ENCODE data around the gene FBXW10.
"Not testable (repeated sequence)": the region's sequence is repeated elsewhere in the genome, so short reads cannot be mapped to it uniquely, and the experiment has no call there.

Gene FBXW10

GRCh38 chr17:18743699-18744421 lies at the start of gene FBXW10:
Gene FBXW10, plus strand, starts transcription at chr17:18744054. Its CDS starts 191 bp downstream, at chr17:18744245.
- not testable (repeated sequence) for DNase-seq

DNA sequence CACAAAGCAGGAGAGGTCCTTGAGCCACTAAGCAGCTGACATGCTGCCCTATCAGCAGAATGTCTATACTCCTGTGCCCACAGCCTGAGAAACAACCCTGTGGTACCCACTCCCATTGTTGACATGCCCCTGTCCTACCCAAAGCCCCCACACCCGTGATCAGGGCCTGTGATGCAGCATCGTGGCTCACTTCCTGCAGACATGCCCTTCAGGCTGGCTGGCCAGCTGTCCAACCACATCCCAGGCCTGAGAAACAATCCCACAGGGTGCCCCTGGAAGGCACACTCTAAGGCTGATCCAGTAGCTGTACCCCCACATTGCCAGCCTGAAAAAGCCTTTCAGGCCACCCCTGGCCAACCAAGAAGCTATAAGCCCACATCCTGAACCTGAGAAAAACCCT lies 48.7 kb upstream of the FBXW10 start:
- not testable (repeated sequence) for DNase-seq

DNA sequence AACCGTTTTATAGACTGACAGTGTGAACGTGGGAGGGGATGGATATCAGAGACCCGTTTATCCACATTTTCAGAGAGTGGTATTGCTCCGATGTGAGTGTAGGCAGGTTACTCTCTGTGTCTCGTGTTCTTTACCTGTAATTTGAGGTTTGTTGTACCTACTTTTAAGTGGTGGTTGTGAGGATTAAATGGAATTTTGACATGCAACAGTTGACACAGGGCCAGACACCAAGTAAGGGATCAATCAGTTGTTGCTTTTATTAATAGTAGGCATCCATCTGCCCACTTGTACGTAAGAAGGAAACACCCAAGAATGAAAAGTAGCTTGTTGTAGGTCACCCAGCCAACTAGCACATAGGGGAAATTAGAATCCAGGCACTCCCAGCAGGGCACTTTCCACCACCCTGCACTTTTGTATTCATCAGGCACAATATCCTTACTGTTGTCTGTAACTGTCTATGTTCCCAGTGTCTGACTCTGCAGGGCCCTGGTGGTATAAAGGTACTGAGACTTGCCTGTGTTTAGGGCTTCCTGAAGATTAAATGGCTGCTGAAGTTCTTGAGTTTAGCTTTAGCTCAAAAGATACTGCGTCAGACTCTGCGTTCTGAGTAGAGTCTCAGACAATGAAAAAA lies 45.3 kb upstream of the FBXW10 start:
- not testable (repeated sequence) for DNase-seq

DNA sequence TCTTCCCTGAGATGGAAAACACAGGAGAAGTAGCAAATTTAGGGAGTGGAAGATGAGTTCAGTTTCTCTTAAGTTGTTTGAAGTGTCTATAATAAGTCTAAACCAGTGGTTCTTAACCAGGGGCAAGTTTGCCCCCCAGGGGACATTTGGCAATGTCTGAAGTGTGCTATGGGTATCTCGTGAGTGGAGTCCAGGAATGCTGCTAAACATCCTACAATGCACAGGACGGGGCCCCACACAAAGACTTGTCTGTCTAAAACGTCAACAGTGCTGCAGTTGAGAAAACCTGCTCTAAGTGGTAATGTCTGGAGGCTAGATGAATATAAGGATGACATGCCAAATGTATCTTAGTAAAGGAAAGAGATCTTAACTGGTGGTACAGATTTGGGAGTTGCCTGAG lies 37.9 kb upstream of the FBXW10 start:
- not testable (repeated sequence) for DNase-seq

DNA sequence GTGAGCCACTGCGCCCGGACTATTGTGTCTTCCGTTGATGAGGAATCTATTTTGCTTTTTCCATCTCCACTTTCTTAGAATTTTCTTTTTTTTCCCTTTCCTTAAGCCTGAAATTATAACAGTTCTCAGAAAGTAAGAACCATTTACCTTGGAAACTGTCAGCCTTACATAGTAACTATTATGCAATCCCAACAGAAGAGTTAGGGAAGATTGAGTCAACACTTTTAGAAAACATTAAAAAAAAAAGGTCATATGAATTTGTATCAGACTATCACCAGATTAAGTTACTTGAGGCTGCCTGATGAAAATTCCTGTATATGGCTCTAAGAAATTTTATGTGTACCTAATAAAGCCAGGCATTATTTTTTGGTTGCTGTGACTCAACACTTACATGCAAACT lies 35.6 kb upstream of the FBXW10 start:
- not testable (repeated sequence) for DNase-seq

DNA sequence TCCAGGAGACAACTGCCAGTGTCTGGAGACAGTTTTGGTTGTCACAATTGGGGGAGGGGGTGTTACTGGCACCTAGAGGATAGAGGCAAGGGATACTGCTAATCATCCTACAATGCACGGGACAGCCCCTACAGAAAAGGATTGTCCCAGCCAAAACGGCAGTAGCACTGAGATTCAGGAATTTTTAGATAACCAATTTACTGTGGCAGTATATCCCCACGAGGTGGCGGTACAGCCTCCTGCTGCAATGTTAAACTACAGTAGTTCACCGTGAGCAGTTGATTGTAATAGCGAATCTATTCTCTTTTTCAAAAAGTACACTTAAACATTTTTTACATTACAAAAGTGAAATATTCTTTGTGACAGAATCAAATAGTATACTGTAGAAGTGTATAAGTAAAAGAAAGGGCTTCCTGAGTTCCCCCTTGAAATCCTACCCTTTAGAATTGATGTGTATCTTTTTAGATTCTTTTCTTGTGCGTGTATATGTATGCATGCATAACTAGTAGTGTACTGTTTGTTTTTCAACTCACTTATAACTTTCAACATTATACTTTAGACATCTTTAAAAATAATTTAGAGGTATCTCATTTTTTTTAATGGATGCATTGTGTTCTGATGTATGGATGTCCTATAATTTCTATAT lies 31.4 kb upstream of the FBXW10 start:
- not testable (repeated sequence) for DNase-seq

DNA sequence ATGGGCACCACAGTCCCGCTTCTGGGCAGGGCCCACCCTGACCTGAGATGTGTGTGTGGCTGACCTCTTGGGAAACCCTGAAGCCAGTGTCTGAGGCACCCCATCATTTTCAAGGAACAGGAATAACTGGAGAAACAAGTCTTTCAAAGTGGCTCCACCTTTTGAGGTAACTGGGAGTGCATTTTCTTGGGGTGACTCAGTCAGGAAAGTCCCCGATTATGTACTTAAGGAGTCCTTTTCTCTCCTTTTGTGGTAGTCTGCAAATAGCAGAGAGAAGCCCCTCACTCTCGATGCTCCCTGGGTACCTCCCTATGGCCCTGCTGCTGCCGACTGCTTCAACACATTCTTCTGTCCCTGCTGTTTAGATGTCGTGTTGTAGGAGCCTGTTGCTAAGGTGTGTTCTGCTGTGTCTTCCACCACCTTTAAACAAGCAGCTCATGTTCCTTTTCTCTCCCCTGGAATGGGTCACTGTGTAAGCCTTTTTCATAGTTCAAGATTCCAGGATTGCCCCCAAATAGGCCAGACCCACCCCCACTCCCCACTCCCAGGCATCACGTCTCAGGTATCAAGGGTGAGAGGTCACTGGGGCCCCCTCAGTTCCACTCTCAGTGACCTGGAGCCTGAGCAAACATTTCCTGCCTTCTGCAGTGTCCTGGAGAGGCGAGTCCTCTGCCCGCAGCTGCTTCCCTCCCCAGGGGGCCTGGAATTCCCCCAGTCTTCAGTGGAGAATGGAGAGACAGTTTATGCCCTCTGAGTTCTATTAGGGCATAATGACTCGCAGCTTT lies 25.0 kb upstream of the FBXW10 start:
- DNase-seq: not testable (repeated sequence)

GRCh38 chr17:18719428-18720110 lies 24.3 kb upstream of the FBXW10 start:
- DNase-seq: not testable (repeated sequence)

- DNase-seq: not testable (repeated sequence)
These were observed 21.9 kb upstream of the FBXW10 start for GRCh38 chr17:18721775-18722547.

GRCh38 chr17:18722612-18723011 lies 21.2 kb upstream of the FBXW10 start:
- DNase-seq: not testable (repeated sequence)

DNA sequence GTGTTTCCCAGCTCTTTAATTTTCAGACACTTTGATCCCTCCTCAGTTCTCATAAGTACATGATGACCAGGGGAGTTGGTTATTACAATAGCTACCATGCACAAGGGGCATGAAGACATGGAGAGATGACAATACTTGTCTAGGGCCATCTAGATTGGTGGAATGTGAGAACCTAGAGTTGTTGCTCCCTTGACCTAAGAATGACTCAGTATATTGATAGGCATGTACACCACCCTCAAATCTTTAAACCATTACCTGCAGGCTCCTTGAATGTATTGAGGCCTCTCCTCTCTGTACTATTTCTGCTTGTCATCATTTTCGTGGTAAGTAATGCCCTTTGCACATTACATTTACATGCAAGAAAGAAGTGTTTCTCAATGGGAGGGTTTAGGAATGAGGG lies 20.3 kb upstream of the FBXW10 start:
- DNase-seq: not testable (repeated sequence)

DNA sequence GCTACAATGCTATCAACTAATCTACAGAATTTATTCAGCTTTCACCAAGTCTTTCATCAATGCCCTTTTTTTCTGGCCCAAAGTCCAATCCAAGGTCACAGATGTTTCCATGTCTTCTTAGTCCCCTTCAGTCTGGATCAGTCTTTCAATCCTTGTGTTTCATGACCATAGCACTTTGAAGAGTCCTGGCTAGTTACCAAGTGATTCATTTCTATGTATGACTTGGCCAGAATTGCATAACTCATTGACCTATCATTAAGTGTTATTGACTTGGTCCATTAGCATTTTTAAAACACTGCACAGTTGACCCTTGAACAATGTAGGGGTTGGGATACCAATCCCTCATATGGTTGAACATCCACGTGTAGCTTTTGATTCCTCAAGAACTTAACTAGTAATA lies 11.4 kb upstream of the FBXW10 start:
- DNase-seq: not testable (repeated sequence)

DNA sequence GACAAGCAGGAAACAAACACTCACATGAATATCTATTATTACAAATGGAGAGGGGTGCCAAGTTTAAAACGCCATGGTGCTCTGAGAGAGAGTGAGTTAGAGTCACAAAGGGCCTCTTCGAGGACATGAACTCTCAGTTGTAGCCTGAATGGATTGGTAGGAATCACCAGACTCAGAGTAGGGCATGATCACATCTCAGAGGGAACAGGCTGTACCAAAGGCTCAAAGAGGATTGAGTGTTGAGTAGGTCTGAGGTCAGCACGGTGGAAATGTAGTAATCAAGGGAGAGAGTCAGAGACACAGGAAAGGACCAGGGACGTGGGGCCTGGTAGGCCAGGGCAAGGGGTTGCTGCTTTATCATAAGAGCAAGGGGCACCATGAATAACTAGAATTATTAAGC lies 10.5 kb upstream of the FBXW10 start:
- DNase-seq: not testable (repeated sequence)

DNA sequence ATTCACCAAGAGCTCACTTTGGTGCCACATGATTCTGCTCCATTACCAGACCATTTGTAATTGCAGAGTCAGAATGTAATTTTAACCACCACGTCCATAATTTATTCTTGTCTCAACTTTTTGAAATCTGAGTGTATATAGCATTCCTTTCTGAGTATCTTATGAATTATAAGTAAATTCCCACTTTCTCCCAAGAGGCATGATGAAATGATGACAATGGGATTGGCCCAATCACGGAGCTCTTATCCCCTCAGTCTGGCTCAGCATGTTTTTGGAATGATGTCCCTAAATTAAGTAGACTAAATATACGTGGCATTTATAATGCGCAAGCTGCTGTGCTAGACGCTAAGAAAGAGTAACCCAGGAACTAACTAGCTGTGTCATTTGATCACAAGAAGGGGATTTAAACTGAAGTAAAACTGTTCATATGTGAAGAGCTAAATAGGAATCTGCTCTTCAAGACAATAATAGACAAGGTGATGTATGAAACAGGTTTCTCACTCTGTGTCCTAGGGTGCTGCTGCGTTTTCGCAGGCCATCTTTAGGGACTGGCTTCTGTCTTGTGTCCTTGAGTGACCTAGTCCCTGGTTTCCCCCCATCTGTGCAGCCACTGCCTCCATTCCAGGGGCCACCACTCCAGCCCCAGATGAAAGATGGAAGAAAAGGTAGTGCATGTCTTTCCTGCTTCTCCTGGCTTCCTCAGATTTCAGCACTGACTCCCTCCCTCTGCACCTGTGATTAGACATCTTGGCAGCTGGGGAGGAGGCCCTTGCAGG lies 4.0 kb upstream of the FBXW10 start:
- not testable (repeated sequence) for DNase-seq

- not testable (repeated sequence) for DNase-seq
These were observed 2.6 kb upstream of the FBXW10 start for GRCh38 chr17:18741228-18741627.

GRCh38 chr17:18744726-18745125 lies 872 bp downstream of the FBXW10 start:
- DNase-seq: not testable (repeated sequence)

DNA sequence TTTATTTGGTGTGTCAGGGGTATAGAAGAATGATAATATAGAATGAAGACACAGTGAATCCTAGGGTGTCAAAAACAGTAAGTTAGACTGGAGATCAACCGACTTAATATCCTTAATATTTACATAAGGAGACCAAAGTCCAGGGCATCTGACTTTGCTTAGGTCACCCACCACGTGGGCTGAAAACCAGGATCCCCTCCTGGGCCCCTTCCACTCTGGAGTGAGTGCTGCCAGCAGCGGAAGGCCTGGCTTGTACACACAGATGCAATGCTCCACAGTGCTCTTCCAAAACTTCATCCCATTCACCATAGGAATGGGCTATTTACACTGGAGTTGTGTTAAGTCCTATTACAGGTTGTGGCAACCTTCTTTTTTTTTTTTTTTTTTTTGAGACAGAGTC lies 2.7 kb downstream of the FBXW10 start:
- not testable (repeated sequence) for DNase-seq

DNA sequence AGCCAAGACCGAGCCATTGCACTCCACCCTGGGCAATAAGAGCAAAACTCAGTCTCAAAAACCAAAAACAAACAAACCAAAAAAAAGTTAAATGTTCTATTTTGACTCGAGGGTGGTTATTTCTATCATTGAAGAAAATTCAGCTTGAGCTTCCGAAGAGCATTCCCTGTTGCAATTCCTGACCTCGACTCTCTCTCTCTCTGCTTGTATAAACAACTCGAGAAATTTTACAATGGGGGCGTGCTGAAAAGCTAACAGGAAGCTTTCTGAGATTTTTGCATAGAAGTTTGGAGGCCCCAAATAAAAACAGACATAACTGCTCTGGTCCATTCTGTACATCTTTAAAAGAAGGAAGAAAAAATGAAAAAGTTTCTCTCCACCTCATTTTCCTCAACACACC lies 3.6 kb downstream of the FBXW10 start:
- DNase-seq: not testable (repeated sequence)

- DNase-seq: not testable (repeated sequence)
These were observed 6.4 kb downstream of the FBXW10 start for GRCh38 chr17:18750242-18750641.

GRCh38 chr17:18753829-18754409 lies 10.1 kb downstream of the FBXW10 start:
- DNase-seq: not testable (repeated sequence)

Data from NCI-H1048 (cell line).